Limb (tissue), 2 donors: ENCODE results near the gene DCAKD.
A peak's percentile ranks its signal among the peaks of the same experiment; 100 is the strongest.

Experiments
- DNase-seq, 2 donors: peaks; one replicate each; pipeline ENCODE4 v3.0.0-alpha.2; 2016; ENCODE audit errors: extremely low spot score in 2 of 2

DCAKD gene

GRCh38 chr17:45004388-45004787, 47.0 kb downstream of the DCAKD start:
- DNase-seq: no peak

GRCh38 chr17:45003877-45004276, 47.6 kb downstream of the DCAKD start:
- DNase-seq: no peak

- no peak for DNase-seq
Observed at GRCh38 chr17:45001310-45001709, 50.1 kb downstream of the DCAKD start.

GRCh38 chr17:44999433-44999832, 52.0 kb downstream of the DCAKD start:
- DNase-seq: no peak

- no peak for DNase-seq
Observed at GRCh38 chr17:44998646-44999045, 52.8 kb downstream of the DCAKD start.

- no peak for DNase-seq
Observed at GRCh38 chr17:44997733-44998520, 53.5 kb downstream of the DCAKD start.

- DNase-seq: no peak
Observed at GRCh38 chr17:44996304-44996703, 55.1 kb downstream of the DCAKD start.

GRCh38 chr17:44995436-44996001, 55.9 kb downstream of the DCAKD start:
- no peak for DNase-seq

GRCh38 chr17:44992242-44992939, 59.0 kb downstream of the DCAKD start:
- DNase-seq: no peak

GRCh38 chr17:44990994-44991393, 60.4 kb downstream of the DCAKD start:
- no peak for DNase-seq

DNA sequence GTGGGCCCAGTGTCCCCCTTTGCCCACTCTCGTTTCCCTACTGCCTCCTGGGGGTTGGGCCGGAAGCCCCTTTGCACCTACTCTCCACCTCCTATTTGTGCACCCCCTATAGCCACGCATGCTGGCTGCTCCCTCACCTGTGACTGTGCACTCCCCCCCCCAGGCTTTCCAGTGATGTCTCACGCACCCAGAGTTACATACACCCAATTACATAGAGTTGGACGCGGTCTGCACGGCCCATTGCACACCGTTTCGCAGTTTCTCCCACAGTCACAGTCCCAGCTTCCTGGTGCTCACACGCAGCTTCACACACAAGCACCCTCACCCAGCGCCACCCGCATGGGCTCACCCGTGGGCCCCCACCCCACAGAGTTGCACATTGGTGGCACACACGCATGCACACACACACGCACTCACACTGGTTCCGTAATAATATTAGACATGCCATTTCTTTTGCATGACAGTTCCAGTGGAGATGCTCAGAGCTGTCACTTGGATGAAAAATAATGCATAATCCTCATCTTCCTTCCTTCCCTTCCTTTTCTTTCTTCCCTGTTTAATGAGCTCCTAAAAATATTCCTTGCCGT, 61.8 kb downstream of the DCAKD start:
- DNase-seq: no peak

GRCh38 chr17:44988044-44988942, 63.1 kb downstream of the DCAKD start:
- DNase-seq: no peak

DNA sequence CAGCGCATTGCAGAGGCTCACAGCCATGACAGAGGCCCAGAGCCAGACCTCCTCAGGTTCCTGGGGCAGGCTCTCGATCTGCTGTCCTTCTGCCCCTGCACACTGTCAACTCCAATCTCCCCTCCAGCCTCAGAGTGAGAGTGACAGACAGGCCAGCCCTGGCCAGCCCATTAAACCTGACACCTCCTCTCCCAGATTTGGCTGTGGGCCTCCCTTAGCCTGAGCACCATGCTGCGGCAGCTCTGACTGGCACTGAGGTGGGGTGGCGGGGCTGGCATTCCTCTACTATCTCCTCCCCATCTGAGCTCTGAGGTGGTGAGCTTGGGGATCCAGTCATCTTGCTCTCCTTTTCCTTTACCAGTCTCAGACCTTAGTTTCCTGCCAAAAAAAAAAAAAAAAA, 67.9 kb downstream of the DCAKD start:
- no peak for DNase-seq

- DNase-seq: no peak
Observed at GRCh38 chr17:44982113-44982702, 69.2 kb downstream of the DCAKD start.

DNA sequence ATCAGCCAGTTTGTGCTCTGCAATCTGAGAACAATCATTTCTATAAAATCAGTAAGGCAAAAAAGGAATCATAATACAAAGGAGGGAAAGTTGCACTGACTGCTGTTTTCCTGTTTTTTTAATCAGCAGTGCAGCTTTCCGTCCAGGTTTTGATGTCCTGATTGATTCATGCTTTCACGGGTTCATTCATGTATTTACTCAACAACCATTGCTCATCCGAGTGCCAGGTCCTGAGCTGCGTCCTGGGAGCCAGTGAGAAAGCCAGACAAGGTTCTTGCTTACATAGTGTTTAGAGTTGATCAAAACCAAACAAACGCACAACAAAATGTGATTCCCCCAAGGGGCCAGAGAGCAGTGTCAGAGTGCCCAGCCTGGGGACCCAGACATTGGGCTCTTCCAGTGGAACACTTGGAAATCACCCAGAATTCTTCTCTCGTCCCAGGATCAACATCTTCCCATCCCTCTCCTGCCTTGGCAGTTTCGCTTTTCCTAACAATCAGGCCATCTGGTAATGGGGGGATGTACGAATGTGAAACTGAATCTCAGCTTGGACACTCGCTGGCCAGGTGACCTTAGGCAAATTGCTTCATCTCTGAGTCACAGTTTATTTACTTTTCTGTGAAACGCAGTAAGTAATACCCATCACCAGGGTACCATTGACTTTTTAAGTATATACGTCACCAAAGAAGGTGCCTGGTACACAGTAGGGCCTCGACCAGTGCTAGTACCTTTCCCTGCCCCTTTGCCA, 70.0 kb downstream of the DCAKD start:
- no peak for DNase-seq

DNA sequence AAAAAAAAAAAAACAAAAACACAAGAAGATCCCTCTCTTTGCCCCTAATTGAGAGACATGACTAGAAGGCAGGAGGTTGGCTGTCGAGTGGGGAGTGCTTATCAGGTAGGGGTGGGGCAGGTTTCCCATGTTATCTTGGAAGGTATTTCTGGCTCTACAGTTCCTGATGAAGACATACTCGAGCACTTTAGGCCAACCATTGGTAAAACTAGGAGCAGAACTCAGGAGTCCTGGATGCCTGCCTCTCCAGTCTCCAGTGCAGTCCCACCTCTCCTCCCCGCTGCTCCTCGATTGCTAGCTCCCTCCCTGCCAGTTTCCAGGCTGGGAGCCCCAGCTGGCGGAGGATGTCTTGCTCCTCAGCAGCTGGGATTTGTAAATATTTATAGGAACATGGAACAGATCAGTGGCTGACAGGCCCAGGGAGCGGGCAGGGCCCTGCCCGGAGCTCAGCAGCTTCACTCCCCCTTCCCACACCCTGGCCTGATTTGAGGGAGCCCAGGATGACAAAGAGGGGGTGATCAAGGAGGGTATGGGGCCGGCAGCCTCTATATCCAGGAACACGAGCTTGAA, 71.9 kb downstream of the DCAKD start:
- peak; percentile 61 to 65 for DNase-seq

GRCh38 chr17:44978807-44979206, 72.6 kb downstream of the DCAKD start:
- no peak for DNase-seq

- DNase-seq: no peak
Observed at GRCh38 chr17:44977814-44978550, 73.5 kb downstream of the DCAKD start.

DNA sequence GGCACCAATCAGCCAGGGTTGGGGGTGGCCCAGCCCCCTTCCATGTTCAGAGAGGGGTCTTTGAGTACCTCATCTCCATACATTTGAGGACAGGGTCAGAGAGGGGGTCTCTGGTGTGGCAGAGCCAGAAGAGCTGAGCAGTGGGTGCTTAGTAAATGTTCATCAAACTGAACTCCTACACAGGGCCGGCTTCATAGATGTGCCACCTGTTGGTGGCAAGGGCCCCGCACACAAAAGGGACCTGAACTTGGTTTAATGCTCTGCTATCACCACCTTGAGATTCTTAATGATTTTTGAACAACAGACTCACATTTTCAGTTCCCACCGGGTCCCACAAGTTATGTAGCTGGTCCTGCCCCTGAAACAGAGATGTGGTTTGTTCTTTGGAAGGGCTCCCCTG, 74.4 kb downstream of the DCAKD start:
- DNase-seq: no peak
